Measurements from ENCODE around the gene C1orf159.

The C1orf159 gene

GRCh38 chr1:1072299-1072848, 43.5 kb downstream of the C1orf159 start:
- CTCF ChIA-PET, result interaction anchor here (0.7 to 1.9 kb wide), 2 partner anchors 11 to 13 kb away, joined by 3 to 7 read pairs; no protein-coding TSS in a partner anchor
- POLR2A ChIA-PET, result interaction anchor here (0.6 kb wide), 1 partner anchor 85 kb away, joined by 3 read pairs; no protein-coding TSS in a partner anchor
- H3K4me1 ChIP-seq (ENCODE audit: control insufficient read depth, insufficient read depth, low read length), result no peaks in the 10 kb centered on the region
- H3K27ac ChIP-seq (ENCODE audit: extremely low read depth, low read depth, low read length), result no peak overlapping the region
- TF ChIP-seq ZBTB11 (tag by site-specific recombination; conservative IDR thresholded peaks at IDR 0.05; ENCODE audit: low read depth) (peak; percentile 64), EGR2 (tag by site-specific recombination; IDR thresholded peaks at IDR 0.05; ENCODE audit: low read depth) (0 out of 2 replicates have a peak, but pooled peaks have one; percentile 8), GLIS1 (tag by site-specific recombination; IDR thresholded peaks at IDR 0.05) (peak; percentile 28; the same call in 1 of the 2 replicates), ZNF521 (tag by site-specific recombination; IDR thresholded peaks at IDR 0.05) (no peak), ZNF600 (tag by site-specific recombination; IDR thresholded peaks at IDR 0.05) (no peak)
- TF ChIP-seq, protein P1, sequence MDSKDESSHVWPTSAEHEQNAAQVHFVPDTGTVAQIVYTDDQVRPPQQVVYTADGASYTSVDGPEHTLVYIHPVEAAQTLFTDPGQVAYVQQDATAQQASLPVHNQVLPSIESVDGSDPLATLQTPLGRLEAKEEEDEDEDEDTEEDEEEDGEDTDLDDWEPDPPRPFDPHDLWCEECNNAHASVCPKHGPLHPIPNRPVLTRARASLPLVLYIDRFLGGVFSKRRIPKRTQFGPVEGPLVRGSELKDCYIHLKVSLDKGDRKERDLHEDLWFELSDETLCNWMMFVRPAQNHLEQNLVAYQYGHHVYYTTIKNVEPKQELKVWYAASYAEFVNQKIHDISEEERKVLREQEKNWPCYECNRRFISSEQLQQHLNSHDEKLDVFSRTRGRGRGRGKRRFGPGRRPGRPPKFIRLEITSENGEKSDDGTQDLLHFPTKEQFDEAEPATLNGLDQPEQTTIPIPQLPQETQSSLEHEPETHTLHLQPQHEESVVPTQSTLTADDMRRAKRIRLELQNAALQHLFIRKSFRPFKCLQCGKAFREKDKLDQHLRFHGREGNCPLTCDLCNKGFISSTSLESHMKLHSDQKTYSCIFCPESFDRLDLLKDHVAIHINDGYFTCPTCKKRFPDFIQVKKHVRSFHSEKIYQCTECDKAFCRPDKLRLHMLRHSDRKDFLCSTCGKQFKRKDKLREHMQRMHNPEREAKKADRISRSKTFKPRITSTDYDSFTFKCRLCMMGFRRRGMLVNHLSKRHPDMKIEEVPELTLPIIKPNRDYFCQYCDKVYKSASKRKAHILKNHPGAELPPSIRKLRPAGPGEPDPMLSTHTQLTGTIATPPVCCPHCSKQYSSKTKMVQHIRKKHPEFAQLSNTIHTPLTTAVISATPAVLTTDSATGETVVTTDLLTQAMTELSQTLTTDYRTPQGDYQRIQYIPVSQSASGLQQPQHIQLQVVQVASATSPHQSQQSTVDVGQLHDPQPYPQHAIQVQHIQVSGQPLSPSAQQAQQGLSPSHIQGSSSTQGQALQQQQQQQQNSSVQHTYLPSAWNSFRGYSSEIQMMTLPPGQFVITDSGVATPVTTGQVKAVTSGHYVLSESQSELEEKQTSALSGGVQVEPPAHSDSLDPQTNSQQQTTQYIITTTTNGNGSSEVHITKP (tag by site-specific recombination; IDR thresholded peaks at IDR 0.05), result peak; percentile 32; the same call in 1 of the 2 replicates
- H3K9me3 ChIP-seq (ENCODE audit: control insufficient read depth, insufficient read depth, low read depth, low read length), result no peaks in the 10 kb centered on the region
- no peaks in the 10 kb centered on the region for H3K36me3 ChIP-seq (ENCODE audit: control insufficient read depth in 2 of 2, insufficient read depth in 1 of 2, low read length in 2 of 2)
- no peak overlapping the region for H3K4me3 ChIP-seq (ENCODE audit: low read depth, low read length)

DNA sequence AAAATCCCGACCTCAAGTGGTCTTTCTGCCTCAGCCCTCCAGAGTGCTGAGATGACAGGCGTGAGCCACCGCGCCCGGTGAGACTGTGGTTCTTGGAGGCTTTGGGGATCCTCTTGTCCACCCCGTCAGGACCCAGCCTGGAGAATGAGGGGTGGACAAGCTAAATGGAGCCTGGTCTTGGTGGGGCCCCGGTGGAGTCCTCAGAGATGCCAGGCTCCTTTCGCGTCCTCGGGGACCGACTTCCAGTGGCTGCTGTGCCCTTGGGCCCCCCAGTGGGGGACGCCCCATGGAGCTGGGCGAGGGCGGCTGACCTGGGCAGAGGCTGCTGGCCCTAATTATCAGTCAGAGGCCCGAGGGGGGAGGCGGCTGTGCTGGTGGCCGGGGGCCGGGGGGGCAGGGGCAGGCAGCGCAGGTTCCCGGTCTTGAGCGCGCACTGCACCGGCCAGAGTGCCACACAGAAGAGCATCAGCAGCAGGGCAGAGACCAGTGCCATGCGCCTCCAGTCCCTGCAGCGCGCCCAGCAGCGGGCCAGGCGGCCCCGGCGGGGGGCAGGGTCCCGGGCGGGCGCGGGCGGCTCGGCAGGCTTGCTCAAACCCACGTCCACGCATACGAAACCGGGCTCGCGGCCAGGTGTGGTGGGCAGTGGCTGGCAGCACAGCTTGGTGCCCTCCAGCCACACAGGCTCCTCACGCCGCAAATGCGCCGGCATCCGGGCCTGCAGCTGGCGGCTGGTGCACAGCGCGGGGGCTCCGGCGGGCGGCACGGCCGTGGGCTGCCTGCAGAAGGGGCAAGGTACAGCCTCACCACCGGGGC, 44.2 kb downstream of the C1orf159 start:
- TF ChIP-seq ZNF837 (tag by site-specific recombination; IDR thresholded peaks at IDR 0.05) (no peak), ZBTB17 (tag by site-specific recombination; IDR thresholded peaks at IDR 0.05) (no peak), ZNF394 (tag by site-specific recombination; IDR thresholded peaks at IDR 0.05; ENCODE audit: borderline replicate concordance) (no peak), ZBTB7A (tag by site-specific recombination; IDR thresholded peaks at IDR 0.05; ENCODE audit: low read depth) (no peak), BCL11B (tag by site-specific recombination; IDR thresholded peaks at IDR 0.05; ENCODE audit: low read depth) (no peak), ZNF623 (tag by site-specific recombination; IDR thresholded peaks at IDR 0.05) (no peak), REPIN1 (tag by site-specific recombination; IDR thresholded peaks at IDR 0.05; ENCODE audit: low read depth) (no peak)
- Histone ChIP-seq H3K9me3 (ENCODE audit: control insufficient read depth, insufficient read depth, low read depth, low read length) (no peaks in the 10 kb centered on the region), H3K4me1 (ENCODE audit: control insufficient read depth, insufficient read depth, low read length) (no peaks in the 10 kb centered on the region), H3K36me3 (ENCODE audit: control insufficient read depth in 2 of 2, insufficient read depth in 1 of 2, low read length in 2 of 2) (no peaks in the 10 kb centered on the region), H3K27ac (ENCODE audit: extremely low read depth, low read depth, low read length) (no peak overlapping the region), H3K4me3 (ENCODE audit: low read depth, low read length) (no peak overlapping the region)
- POLR2A ChIA-PET, result interaction anchor here (0.7 kb wide), 1 partner anchor 251 kb away, joined by 4 read pairs; no protein-coding TSS in a partner anchor
- CTCF ChIA-PET, result interaction anchor here (0.5 to 1.9 kb wide), 3 partner anchors 12 to 70 kb away, joined by 3 to 7 read pairs (median 3); no protein-coding TSS in a partner anchor
